Upper lobe of left lung (tissue), 4 donors: ENCODE measurements around the gene ANKDD1B.

ENCODE experiments used
- CTCF ChIP-seq, 6 experiments: fragments of 450-650 bp in 4 of 6; fragments of 200-600 bp in 2 of 6; sonication (generic) in 2 of 6; IDR thresholded peaks; one replicate each; pipeline ENCODE4 v1.5.1; 2016 to 2019; ENCODE audit warnings: antibody characterized with exemption in 6 of 6
- POLR2A ChIP-seq, 4 donors: fragments of 450-650 bp; IDR thresholded peaks; one replicate each; pipeline ENCODE4 v1.5.1; 2016 to 2017; ENCODE audit warnings: antibody characterized with exemption in 4 of 4, mild to moderate bottlenecking in 2 of 4
- POLR2AphosphoS5 ChIP-seq, 2 donors: sonication (generic); formaldehyde crosslinking; IDR thresholded peaks; one replicate each; pipeline ENCODE4 v1.5.1; 2017; ENCODE audit warnings: antibody characterized with exemption in 2 of 2

GRCh38 chr5:75571547-75571946, 39.7 kb upstream of the ANKDD1B start:
- TF ChIP-seq POLR2AphosphoS5 (IDR thresholded peaks at IDR 0.05) = no peak
- no peak for TF ChIP-seq CTCF (IDR thresholded peaks at IDR 0.05)
- TF ChIP-seq POLR2A (IDR thresholded peaks at IDR 0.05) = no peak
